EL (cell line): ENCODE data around the gene ABITRAM.
"Not testable (repeated sequence)": the region's sequence is repeated elsewhere in the genome, so short reads cannot be mapped to it uniquely, and the experiment has no call there.

Experiments
- DNase-seq: peaks from one replicate; pipeline ENCODE4 v3.0.0-alpha.2; 2016

ABITRAM gene

DNA sequence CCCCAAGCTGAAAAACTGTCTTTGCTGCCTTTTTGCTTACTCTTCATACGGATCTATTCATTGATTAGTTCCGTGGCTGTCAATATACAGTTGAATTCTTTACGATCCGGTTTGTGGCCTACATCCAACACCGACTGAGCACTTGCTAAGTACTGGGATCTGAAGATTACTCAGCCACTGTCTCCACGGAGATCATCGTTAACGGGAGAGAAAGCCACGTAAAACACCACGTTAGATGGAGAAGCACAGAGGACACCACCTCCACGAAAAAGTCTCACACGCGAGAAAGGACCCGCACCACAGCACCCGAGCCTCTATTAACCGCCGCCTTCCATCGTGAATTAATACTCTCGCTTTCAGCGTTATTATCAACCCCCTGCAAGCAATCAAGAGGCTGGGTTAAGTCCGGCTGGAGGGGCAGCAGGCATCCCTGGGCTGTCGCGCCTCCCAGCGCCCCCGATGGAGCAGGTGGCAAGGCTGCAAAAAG, 926 bp upstream of the ABITRAM start:
- no peak for DNase-seq

GRCh38 chr9:108933718-108934322, 380 bp upstream of the ABITRAM start, which contains the start of gene ELP1:
Gene ELP1 (minus strand): TSS chr9:108934124. CDS start chr9:108931146, 2,978 bp downstream.
- DNase-seq: peak; percentile 96

DNA sequence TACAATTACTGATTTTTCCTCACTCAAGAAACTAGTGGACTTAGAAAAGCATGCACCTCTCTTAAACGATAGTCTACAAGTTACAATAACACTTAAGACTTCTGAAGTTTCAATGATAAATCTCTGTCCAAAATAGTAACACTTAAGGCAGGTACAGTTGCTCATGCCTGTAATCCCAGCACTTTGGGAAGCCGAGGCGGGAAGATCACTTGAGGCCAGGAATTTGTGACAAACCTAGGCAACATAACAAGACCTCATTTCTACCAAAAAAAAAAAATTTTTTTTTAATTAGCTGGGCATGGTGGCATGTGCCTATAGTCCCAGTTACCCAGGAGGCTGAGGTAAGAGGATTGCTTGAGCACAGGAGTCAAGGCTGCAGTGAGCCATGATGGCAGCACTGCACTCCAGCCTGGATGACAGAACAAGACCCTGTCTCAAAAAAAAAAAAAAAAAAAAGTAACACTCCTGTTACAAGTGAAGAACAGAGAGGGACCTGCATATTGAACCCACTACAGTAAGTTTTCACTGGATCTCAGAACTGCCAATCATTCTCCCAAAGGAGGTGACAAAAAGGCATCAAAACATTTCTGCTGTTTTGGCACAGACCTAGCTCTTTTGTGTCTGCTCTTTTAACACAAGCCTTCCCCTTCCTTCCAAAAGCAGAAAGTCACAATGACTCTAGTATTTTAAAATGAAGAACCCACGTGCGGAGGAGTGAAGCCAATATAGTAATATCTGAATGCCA, 3.5 kb downstream of the ABITRAM start:
- no peak for DNase-seq

- DNase-seq: no peak
These were observed 5.8 kb downstream of the ABITRAM start for GRCh38 chr9:108939975-108940374.

DNA sequence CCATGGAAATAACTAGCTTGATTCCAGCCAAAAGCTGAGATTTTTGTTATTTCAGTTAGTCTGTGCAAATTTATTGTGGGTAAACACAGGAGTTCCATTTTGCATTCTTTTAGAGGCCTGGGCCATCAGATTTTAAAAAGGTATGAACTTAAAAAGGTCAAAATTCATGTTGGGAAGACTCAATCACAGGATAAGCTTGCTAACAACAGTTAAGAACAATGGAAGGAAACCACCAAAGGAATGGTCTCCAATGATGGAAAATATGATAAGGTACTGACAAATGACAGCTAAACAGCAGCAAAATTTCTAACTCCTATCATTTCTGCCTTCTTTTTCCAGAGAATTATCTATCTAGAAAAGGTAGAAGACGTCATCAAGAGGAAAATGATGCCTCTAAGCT, 16.0 kb downstream of the ABITRAM start:
- no peak for DNase-seq

GRCh38 chr9:108951578-108951977, 17.4 kb downstream of the ABITRAM start:
- no peak for DNase-seq

- peak; percentile 51 for DNase-seq
These were observed 19.9 kb downstream of the ABITRAM start for GRCh38 chr9:108953983-108954574.

DNA sequence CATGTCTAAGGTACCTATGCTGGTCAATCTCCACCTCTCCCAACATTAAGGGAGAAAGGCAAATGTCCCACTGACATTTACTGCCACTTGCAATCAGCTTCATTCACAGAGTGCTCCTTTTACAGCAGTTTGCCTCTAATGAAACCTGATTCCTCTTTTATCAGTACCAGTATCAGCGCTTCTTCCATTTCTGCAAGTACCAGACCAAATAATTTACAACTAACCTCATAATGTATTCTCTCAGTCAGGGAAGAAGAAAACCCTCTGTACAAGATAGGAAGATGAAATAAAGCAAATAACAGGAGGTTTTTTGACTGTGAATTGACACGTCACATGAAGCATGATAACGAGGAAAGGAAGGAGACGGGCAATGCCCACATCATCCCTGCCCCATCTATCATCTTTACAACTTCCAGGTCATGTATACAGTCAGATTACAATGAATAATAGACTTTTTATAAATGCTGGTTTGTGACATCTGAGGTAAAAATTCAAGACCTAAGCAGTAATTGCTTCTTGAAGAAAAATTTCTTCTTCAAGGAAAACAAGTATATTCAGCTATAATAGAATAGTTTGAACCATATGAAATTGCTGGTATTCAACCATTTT, 21.9 kb downstream of the ABITRAM start:
- DNase-seq: no peak

- no peak for DNase-seq
These were observed 22.4 kb downstream of the ABITRAM start for GRCh38 chr9:108956631-108957026.

- no peak for DNase-seq
These were observed 26.1 kb downstream of the ABITRAM start for GRCh38 chr9:108960331-108960730.

- DNase-seq: no peak
These were observed 27.0 kb downstream of the ABITRAM start for GRCh38 chr9:108961151-108961550.

DNA sequence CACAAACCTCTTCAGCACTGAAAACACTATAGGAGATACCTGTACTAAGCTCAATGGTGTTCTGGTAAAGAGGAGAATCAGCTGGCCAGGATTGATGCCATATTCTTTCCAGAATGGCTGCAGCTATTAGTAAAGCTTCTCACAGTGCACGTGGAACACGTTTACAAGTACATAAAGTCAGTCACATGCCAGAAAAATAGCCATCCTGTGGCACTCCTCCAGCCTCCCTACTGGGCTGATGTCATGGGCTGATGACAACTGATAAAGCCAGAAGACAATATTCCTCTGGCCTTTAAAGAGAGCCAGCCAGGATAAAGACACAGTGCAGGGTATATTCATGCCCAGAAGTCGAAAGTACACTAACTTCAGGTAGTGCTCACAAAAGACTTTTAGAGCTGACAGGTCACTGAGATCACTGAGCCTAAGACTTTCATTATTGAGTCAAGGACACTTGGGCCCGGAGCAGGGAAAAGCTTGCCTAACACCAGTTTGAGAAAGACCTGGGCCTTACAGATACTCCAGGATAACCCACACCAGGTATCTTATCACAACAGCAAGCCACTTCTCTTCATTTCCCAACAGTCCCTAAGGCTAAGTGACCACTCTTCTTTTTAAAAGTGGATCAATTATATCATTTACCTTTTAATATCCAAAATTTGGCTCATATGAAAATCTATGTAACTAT, 29.4 kb downstream of the ABITRAM start:
- DNase-seq: peak; percentile 48

- no peak for DNase-seq
These were observed 33.7 kb downstream of the ABITRAM start for GRCh38 chr9:108967916-108968315.

DNA sequence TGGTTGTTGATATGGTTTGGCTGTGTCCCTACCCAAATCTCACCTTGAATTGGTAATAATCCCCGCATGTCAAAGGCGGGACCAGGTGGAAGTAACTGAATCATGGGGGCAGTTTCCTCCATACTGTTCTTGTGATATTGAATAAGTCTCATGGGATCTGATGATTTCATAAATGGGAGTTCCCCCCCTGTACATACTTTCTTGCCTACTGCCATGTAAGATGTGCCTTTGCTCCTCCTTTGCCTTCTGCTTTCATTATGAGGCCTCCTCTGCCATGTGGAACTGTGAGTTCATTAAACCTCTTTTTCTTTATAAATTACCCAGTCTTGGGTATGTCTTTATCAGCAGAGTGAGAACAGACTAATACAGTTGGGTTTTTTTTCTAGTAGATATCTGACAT, 37.2 kb downstream of the ABITRAM start:
- DNase-seq: not testable (repeated sequence)

DNA sequence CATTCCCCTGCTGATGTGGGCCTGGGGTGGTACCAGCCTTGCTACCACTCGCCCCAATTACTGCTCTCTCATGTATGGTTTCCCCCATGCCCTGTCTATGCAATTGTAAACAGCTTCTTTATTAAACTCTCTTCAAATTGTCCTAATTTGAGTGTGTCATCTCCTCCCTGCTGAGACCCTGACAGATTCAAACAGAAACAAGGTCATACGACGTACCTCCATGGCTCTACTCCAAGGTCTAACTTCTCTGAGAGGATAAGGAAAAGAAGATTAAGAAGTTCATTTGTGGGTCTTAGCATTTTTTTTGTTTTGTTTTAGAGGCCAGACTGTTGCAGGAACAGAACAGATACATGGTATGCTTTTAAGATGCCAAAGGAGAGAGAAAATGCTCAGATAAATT, 38.0 kb downstream of the ABITRAM start:
- no peak for DNase-seq

DNA sequence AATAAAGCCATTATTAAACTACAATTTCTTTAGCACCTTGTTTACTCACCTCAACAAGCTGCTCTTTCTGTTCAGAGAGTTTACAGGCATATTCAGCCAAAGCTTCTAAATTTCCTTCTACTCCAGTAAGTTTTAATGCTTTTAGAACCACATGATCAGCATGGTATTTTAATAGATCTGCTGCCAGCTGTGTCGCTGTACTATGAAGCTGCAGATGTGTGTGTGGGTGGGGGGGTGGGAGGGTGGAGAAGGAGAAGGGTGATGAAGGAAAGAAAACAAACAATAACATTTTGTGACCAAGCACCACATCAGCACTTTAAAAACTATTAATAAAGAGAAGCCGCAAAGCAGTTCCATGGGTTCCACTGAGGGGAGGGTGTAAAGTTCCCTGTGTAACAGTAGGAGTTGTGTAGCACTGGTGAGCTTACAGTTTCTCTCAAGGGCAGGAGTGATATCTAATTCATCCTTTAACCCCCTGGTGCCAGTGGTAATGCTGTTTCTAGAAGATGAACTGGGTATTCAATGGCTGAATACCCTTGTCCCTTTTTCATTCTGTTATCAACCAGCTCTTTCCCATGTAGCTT, 38.5 kb downstream of the ABITRAM start:
- no peak for DNase-seq

- no peak for DNase-seq
These were observed 39.7 kb downstream of the ABITRAM start for GRCh38 chr9:108973895-108974294.

DNA sequence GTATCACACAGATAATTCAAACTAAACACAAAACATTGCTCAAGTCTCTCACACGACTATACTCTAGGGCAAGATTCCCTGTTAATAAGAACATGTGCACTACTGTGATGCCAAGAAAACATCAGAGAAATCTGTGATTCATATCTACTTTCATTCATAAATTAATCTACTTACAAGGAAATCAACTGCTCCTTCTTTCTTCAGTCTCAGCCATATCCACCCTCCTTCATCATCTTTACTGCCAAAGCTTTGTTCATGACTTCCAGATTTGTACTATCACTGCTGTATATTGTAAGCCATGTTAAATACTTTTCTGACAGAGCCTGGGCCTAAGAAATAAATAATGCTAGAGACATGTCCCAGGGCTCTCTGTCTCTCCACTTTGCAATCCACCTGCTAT, 44.0 kb downstream of the ABITRAM start:
- no peak for DNase-seq

- no peak for DNase-seq
These were observed 46.7 kb downstream of the ABITRAM start for GRCh38 chr9:108980893-108981292.

DNA sequence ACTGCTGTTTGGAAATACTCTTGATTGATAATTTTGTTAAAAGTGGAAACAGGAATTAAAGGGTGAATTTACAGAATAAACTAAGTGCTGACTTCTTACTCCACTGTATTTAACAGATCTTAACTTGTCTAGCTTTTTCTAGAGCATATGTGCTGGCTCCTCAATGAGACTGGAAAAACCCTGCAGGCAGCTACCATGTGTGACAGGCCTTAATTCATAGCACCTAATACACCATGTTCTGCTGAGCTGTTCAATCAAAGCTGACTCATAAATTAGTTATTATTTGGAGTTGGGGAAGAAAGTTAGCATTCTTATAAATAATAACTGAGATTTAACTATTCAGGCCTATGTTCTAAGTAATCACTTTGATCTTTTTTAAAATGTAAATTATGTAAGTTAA, 49.7 kb downstream of the ABITRAM start:
- no peak for DNase-seq
